HG02678 (cell line): ENCODE results near the gene TMC8.
"Not testable (repeated sequence)": the region's sequence is repeated elsewhere in the genome, so short reads cannot be mapped to it uniquely, and the experiment has no call there.

Experiments used
- ATAC-seq: cut with Tn5 transposase; IDR thresholded peaks from one replicate; pipeline ENCODE4 v1.9.1; 2021; ENCODE audit warnings: mild to moderate bottlenecking, moderate library complexity; ENCODE audit not compliant: unreplicated experiment

The TMC8 gene

DNA sequence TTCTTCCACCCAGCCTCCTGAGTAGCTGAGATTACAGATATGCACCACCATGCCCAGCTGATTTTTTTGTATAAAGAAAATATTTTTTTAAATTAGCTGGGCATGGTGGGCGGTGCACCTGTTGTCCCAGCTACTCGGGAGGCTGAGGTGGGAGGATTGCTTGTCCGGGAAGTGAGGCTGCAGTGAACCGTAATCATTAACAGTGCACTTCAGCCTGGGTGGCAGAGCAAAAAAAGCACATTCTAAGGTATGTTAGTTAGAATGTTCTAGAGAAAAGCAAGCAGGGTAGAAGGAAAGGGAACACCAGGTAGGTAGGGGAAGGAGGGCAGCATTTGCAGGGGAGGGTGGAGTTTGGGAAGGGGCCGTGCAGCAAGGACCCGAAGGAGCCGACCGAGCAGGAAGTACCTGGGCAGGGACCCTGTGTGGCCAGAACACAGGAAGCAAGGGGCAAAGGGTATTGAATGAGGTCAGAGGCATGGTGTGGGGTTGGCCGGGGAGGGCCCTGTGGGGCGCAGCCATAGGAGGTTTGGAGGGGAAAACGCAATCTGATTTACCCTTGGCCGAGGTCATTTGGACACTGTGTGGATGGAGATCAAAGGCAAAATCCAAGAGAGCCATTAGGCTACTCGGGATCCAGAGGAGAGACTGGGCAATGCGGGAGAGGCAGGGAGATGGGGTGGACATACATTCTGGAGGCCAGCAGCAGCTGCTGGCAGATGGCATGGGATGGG lies 17.9 kb downstream of the TMC8 start:
- ATAC-seq = no peak

- no peak for ATAC-seq
Measured at GRCh38 chr17:78151514-78152008, 21.0 kb downstream of the TMC8 start.

GRCh38 chr17:78154903-78155811 lies 24.6 kb downstream of the TMC8 start:
- ATAC-seq = peak; percentile 50

DNA sequence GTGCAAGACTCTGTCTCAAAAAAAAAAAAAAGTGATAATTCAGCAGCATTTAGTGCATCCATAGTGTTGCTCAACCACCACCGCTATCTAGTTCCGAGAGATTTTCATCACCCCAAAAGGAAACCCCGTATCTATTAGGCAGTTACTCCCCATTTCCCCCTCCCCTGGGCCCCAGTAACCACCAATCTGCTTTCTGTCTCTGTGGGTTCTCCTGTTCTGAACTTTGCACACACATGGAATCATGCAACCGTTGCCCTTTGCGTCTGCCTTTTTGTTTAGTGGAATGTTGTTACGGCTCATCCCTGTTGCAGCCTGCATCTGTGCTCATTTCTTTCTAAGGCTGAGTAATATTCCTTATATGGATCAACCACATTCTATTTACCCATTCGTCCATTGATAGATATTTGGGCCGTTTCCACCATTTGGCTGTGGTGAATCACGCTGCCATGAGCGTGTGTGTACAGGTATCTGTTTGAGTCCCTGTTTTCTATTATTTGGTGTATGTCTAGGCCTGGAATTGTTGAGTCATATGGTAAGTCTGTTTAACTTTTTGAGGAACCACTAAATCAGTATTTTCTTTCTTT lies 29.1 kb downstream of the TMC8 start:
- no peak for ATAC-seq

GRCh38 chr17:78163881-78164747 lies 33.5 kb downstream of the TMC8 start:
- no peak for ATAC-seq

- ATAC-seq = no peak
Measured at GRCh38 chr17:78164748-78165607, 34.4 kb downstream of the TMC8 start.

GRCh38 chr17:78166416-78166815 lies 35.8 kb downstream of the TMC8 start:
- no peak for ATAC-seq

- ATAC-seq = peak; percentile 67
Measured at GRCh38 chr17:78168242-78168902, 37.8 kb downstream of the TMC8 start, which contains the start of gene SYNGR2. Gene SYNGR2 (plus strand): TSS chr17:78168581. CDS start chr17:78168617, 36 bp downstream.

- peak; percentile 19 for ATAC-seq
Measured at GRCh38 chr17:78168903-78169793, 38.6 kb downstream of the TMC8 start.

GRCh38 chr17:78170692-78171590 lies 40.4 kb downstream of the TMC8 start:
- no peak for ATAC-seq

- ATAC-seq = not testable (repeated sequence)
Measured at GRCh38 chr17:78171591-78172248, 41.1 kb downstream of the TMC8 start.

GRCh38 chr17:78172249-78173051 lies 41.9 kb downstream of the TMC8 start:
- ATAC-seq = no peak

- ATAC-seq = peak; percentile 42
Measured at GRCh38 chr17:78173097-78173715, 42.6 kb downstream of the TMC8 start.

GRCh38 chr17:78174346-78174869 lies 43.8 kb downstream of the TMC8 start:
- ATAC-seq = no peak
